ENCODE data around the gene SNX5. TPM values are rescaled to one million over a fixed set of nuclear protein-coding genes. Genes with fewer than 3 reads are reported as not detected.

SNX5 gene
- total RNA-seq, 1 experiment from 2014 or later: 159 TPM

- no peak for ATAC-seq
- intact Hi-C loops (cut with micrococcal nuclease): no loop called here
Measured at GRCh38 chr20:17934141-17934862, 34.3 kb downstream of the SNX5 start.

More at GRCh38 chr20:17934141-17934862, 34.3 kb downstream of the SNX5 start:
- Histone ChIP-seq H3K79me2 (ENCODE audit: insufficient read depth, low read length) (no peaks in the 10 kb centered on the region), H3K9me3 (ENCODE audit: control insufficient read depth in 1 of 2, insufficient read depth in 1 of 2, low read depth in 1 of 2, low read length in 2 of 2) (no peaks in the 10 kb centered on the region), H3K9ac (ENCODE audit: low read length) (no peak overlapping the region), H3K27ac (ENCODE audit: low read depth, low read length) (no peak overlapping the region), H3K4me3 (replicated peaks in 1 of 2; ENCODE audit: low read depth in 1 of 2, low read length in 2 of 2) (no peak overlapping the region), H4K20me1 (ENCODE audit: insufficient read depth) (no peaks in the 10 kb centered on the region), H3K27me3 (ENCODE audit: insufficient read depth, low read length) (no peaks in the 10 kb centered on the region), H3K4me2 (ENCODE audit: low read length) (no peak overlapping the region), H2AFZ (ENCODE audit: low read depth, low read length, poor library complexity, severe bottlenecking) (no peak overlapping the region), H3K4me1 (ENCODE audit: control insufficient read depth in 1 of 2, insufficient read depth in 2 of 2, low read length in 2 of 2) (no peaks in the 10 kb centered on the region), H3K9me2 (ENCODE audit: insufficient read depth) (no peaks in the 10 kb centered on the region), H3K36me3 (ENCODE audit: control insufficient read depth in 1 of 2, insufficient read depth in 2 of 2, low read length in 2 of 2) (no peaks in the 10 kb centered on the region)
- RAD21 ChIA-PET (ENCODE audit: low non-redundant PET in 1 of 2, low total read pairs in 2 of 2, uncharacterized antibody in 2 of 2, unreplicated experiment in 2 of 2): no interaction called here
- CTCF ChIA-PET: no interaction called here
- no peak for DNase-seq (ENCODE audit: low read depth, low spot score)
- POLR2A ChIA-PET: no interaction called here
- BruUV-seq (replicated peaks): no TSS peak
- TF ChIP-seq SIN3A (IDR thresholded peaks at IDR 0.05; ENCODE audit: low read depth) (no peak), TCF7L2 (IDR thresholded peaks at IDR 0.05; ENCODE audit: borderline replicate concordance, extremely low read depth, insufficient read depth, insufficient read length) (no peak), REST (IDR thresholded peaks at IDR 0.05; ENCODE audit: low read depth) (no peak), YY1 (IDR thresholded peaks at IDR 0.05; ENCODE audit: extremely low read depth, insufficient replicate concordance, low read depth, low read length) (no peak), SP1 (IDR thresholded peaks at IDR 0.05; ENCODE audit: low read depth) (no peak), EGR1 (IDR thresholded peaks at IDR 0.05; ENCODE audit: low read depth) (no peak), ELF1 (IDR thresholded peaks at IDR 0.05; ENCODE audit: borderline replicate concordance, low read depth) (no peak)
- TF ChIP-seq, protein P1, sequence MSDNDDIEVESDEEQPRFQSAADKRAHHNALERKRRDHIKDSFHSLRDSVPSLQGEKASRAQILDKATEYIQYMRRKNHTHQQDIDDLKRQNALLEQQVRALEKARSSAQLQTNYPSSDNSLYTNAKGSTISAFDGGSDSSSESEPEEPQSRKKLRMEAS (IDR thresholded peaks at IDR 0.05): no peak

All from HCT116 (cell line).